K562 (cell line): Measurements from ENCODE around the gene CCDC3. TPM values are rescaled to one million over a fixed set of nuclear protein-coding genes. Genes with fewer than 3 reads are reported as not detected.

Source experiments
- CHD4 ChIP-seq: fragments of 200-600 bp; sonication (generic); IDR thresholded peaks from 3 replicates; pipeline ENCODE4 v1.6.1; 2012; ENCODE audit warnings: low read depth, mild to moderate bottlenecking, mixed read lengths, low read length, inconsistent platforms; ENCODE audit not compliant: insufficient read depth, insufficient replicate concordance, poor library complexity, severe bottlenecking
- EP300 ChIP-seq: IDR thresholded peaks from 2 replicates; pipeline ENCODE4 v1.6.1; 2012; ENCODE audit warnings: low read length, improper control_type of control experiment
- RBM34 ChIP-seq: fragments of 200-400 bp; formaldehyde crosslinking; IDR thresholded peaks from 2 replicates; pipeline ENCODE4 v1.6.1; 2018; ENCODE audit warnings: low read length, borderline replicate concordance; ENCODE audit not compliant: insufficient read depth
- ZNF507 ChIP-seq: conservative IDR thresholded peaks from 2 replicates; pipeline ENCODE4 v1.6.1; 2017; ENCODE audit warnings: missing genetic modification characterization, missing compliant biosample characterization
- polyA plus RNA-seq, 8 experiments: library from polyadenylated mRNA; depleted of rRNA in 4 of 8; stranded (reverse) in 5 of 8; unstranded in 3 of 8; fragments of >200 nt; fragmentation: Nextera tagmentation in 2 of 8; fragmentation: Illumina TruSeq in 1 of 8; extraction: Ambion mirVana in 2 of 8; extraction: Trizol in 1 of 8; gene quantifications; 2 replicates each; pipeline versions ENCODE4 v1.2.1 to v1.2.3, GENCODE V29; 2011 to 2014; ENCODE audit warnings: inconsistent platforms in 1 of 8, missing spikeins in 1 of 8
- total RNA-seq, 7 experiments: library from RNA; depleted of rRNA in 6 of 7; stranded (reverse); fragments of >200 nt in 6 of 7; fragmentation: Illumina TruSeq in 2 of 7; extraction: Trizol in 2 of 7; gene quantifications; 2 replicates each; pipeline versions ENCODE4 v1.2.1 to v1.2.3, GENCODE V29; 2011 to 2021; ENCODE audit warnings: low replicate concordance in 1 of 7
- TF ChIP-seq, protein P1 (sequence below): fragments of 200-800 bp; sonication (Bioruptor generic); IDR thresholded peaks from 2 replicates; pipeline ENCODE4 v1.6.1; 2017; ENCODE audit warnings: missing genetic modification characterization, missing compliant biosample characterization
- TF ChIP-seq, protein P2 (sequence below): fragments of 450-650 bp; IDR thresholded peaks from 2 replicates; pipeline ENCODE4 v1.6.1; 2016; ENCODE audit warnings: missing biosample characterization, missing genetic modification characterization
- TF ChIP-seq, protein P3 (sequence below): fragments of 200-800 bp; sonication (Bioruptor generic); IDR thresholded peaks from 2 replicates; pipeline ENCODE4 v1.6.1; 2017; ENCODE audit warnings: missing genetic modification characterization, missing compliant biosample characterization

The CCDC3 gene
- total and polyA plus RNA-seq, 9 of the 15 experiments (the other 6 are each of a cell fraction or from before 2014, with no cell fraction given) = not detected

DNA sequence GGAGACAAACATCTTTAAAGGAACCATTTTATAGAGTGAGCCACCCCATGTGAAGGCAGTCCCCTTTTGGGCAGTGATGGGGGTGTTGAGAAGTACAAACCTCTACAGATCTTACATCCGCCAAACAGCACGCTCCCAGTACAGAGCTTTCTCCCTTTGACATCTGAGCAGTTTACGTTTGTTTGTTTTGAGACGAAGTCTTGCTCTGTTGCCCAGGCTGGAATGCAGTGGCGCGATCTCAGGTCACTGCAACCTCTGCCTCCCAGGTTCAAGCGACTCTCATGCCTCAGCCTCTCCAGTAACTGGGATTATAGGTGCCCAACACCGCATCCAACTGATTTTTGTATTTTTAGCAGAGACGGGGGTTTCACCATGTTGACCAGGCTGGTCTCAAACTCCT lies 128.9 kb downstream of the CCDC3 start (continued):
- TF ChIP-seq, protein P1, sequence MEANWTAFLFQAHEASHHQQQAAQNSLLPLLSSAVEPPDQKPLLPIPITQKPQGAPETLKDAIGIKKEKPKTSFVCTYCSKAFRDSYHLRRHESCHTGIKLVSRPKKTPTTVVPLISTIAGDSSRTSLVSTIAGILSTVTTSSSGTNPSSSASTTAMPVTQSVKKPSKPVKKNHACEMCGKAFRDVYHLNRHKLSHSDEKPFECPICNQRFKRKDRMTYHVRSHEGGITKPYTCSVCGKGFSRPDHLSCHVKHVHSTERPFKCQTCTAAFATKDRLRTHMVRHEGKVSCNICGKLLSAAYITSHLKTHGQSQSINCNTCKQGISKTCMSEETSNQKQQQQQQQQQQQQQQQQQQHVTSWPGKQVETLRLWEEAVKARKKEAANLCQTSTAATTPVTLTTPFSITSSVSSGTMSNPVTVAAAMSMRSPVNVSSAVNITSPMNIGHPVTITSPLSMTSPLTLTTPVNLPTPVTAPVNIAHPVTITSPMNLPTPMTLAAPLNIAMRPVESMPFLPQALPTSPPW (CRISPR knock-in tag) = no peak
- TF ChIP-seq ZNF507 (tag) = no peak
- TF ChIP-seq CHD4 = no peak
- TF ChIP-seq EP300 = no peak
- TF ChIP-seq, protein P2, sequence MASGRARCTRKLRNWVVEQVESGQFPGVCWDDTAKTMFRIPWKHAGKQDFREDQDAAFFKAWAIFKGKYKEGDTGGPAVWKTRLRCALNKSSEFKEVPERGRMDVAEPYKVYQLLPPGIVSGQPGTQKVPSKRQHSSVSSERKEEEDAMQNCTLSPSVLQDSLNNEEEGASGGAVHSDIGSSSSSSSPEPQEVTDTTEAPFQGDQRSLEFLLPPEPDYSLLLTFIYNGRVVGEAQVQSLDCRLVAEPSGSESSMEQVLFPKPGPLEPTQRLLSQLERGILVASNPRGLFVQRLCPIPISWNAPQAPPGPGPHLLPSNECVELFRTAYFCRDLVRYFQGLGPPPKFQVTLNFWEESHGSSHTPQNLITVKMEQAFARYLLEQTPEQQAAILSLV = no peak
- TF ChIP-seq, protein P3, sequence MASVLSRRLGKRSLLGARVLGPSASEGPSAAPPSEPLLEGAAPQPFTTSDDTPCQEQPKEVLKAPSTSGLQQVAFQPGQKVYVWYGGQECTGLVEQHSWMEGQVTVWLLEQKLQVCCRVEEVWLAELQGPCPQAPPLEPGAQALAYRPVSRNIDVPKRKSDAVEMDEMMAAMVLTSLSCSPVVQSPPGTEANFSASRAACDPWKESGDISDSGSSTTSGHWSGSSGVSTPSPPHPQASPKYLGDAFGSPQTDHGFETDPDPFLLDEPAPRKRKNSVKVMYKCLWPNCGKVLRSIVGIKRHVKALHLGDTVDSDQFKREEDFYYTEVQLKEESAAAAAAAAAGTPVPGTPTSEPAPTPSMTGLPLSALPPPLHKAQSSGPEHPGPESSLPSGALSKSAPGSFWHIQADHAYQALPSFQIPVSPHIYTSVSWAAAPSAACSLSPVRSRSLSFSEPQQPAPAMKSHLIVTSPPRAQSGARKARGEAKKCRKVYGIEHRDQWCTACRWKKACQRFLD (CRISPR knock-in tag) = no peak
- TF ChIP-seq RBM34 = no peak
- TF ChIP-seq, all 486 proteins: peak for 0
